GM12891 (cell line): Measurements from ENCODE around the gene FGF10.

Source experiments
- PAX5 ChIP-seq: IDR thresholded peaks from 2 replicates; pipeline ENCODE4 v1.6.1; 2011; ENCODE audit warnings: low read length, moderate library complexity, mild to moderate bottlenecking; ENCODE audit not compliant: insufficient read depth, severe bottlenecking
- POLR2A ChIP-seq: IDR thresholded peaks from 2 replicates; pipeline ENCODE4 v1.6.1; 2011; ENCODE audit warnings: low read depth, low read length, control low read depth
- POLR2AphosphoS5 ChIP-seq: IDR thresholded peaks from 2 replicates; pipeline ENCODE4 v1.6.1; 2011; ENCODE audit warnings: low read depth, low read length, control low read depth
- POU2F2 ChIP-seq: IDR thresholded peaks from 2 replicates; pipeline ENCODE4 v1.6.1; 2011; ENCODE audit warnings: low read depth, mild to moderate bottlenecking, control low read depth, low read length, moderate library complexity
- SPI1 ChIP-seq: IDR thresholded peaks from 2 replicates; pipeline ENCODE4 v1.6.1; 2011; ENCODE audit warnings: low read depth, low read length, control low read depth
- TAF1 ChIP-seq: IDR thresholded peaks from 2 replicates; pipeline ENCODE4 v1.6.1; 2011; ENCODE audit warnings: low read depth, low read length, control low read depth

DNA sequence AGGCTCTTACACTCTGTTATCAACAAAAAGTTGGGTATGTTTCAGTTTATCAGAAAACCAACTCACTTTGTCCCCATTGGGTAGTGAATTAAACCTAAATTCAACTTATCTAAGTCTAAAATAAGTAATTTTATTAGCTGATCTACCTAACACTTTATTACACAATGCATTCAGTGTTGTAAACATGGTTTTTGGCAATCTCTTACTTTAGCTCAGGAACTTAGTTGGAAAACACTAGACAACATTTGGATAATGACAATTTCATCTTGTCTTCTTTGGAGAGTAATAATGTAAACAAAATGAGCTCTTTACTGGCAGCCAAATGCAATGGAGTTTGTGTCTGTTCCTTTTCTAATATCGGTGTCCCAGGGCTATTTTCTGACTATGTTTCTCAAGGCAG, 33.0 kb downstream of the FGF10 start:
- TF ChIP-seq TAF1 (no peak), POLR2AphosphoS5 (no peak), POLR2A (no peak), POU2F2 (no peak), PAX5 (no peak), SPI1 (no peak)
